IPS DF 6.9 (cell line): ENCODE measurements around the gene ZNRF1.
"Not testable (repeated sequence)": the region's sequence is repeated elsewhere in the genome, so short reads cannot be mapped to it uniquely, and the experiment has no call there.

ENCODE experiments used
- DNase-seq: peaks from one replicate; pipeline ENCODE4 v3.0.0-alpha.2; 2013; ENCODE audit warnings: low read depth, low spot score
- H3K27ac ChIP-seq: one replicate; pipeline ENCODE4 v1.5.1; 2013; ENCODE audit warnings: low read length, control low read depth
- H3K27me3 ChIP-seq: 2 replicates; pipeline ENCODE4 v1.6.1; 2013; ENCODE audit warnings: mild to moderate bottlenecking, low read length; ENCODE audit not compliant: control insufficient read depth, insufficient read depth
- H3K36me3 ChIP-seq: 2 replicates; pipeline ENCODE4 v1.6.1; 2013; ENCODE audit warnings: low read length; ENCODE audit not compliant: control insufficient read depth, insufficient read depth
- H3K4me1 ChIP-seq: 2 replicates; pipeline ENCODE4 v1.6.1; 2013; ENCODE audit warnings: low read length; ENCODE audit not compliant: control insufficient read depth, insufficient read depth
- H3K4me3 ChIP-seq: 2 replicates; pipeline ENCODE4 v1.5.1; 2013; ENCODE audit warnings: mild to moderate bottlenecking, low read length
- H3K9me3 ChIP-seq: 2 replicates; pipeline ENCODE4 v1.6.1; 2013; ENCODE audit warnings: low read length, inconsistent platforms; ENCODE audit not compliant: control insufficient read depth, insufficient read depth
- WGBS: extraction: QIAGEN DNeasy Blood & Tissue Kit; methylation state at CpG from one replicate; pipeline ENCODE4 v1.1.7; 2013; ENCODE audit warnings: mixed read lengths, missing lambda C conversion rate; ENCODE audit not compliant: insufficient read length, insufficient coverage; 5-methylcytosine and 5-hydroxymethylcytosine counted together

Gene ZNRF1

DNA sequence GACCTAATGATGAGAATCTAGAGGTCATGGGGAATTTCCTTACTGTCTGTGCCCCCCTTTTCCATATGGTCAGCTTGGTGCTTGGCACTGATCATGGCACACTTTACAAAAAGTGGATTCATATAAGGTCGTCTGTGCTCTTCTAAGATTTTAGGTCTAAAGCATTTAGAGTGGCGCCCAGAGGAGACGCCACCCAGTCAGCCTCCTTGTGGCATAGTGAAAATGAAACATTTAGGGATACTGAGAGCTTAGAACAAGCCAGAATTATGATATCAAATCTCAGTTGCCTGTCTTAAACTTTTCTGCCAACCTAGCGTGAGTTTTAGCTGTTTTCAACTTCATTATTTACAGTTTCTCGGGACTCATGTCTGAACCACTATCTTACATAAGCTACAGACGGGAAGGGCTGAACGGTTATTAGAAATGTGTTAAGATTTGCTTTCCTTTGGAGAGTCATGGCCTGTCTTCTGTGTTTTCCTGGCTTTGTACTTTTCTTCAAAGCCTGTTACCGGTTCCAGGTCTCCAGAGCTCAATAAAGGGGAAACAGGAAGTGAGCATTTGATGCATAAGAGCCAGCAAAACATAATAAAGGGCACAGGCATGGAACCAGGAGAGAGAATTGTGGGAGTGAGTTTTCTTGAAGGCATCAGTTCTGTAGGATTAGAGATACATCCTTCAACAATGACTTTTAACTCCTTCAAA lies 13.7 kb downstream of the ZNRF1 start:
- H3K36me3 ChIP-seq, result no peaks in the 10 kb centered on the region
- no peak overlapping the region for H3K27ac ChIP-seq
- H3K9me3 ChIP-seq, result no peaks in the 10 kb centered on the region
- DNase-seq, result no peak
- H3K27me3 ChIP-seq, result no peaks in the 10 kb centered on the region
- no CpG with 5 or more reads among the region's 8 CpGs for WGBS
- H3K4me1 ChIP-seq, result peaks cover 3% of the 10 kb centered on the region; the same call in 1 of the 2 replicates
- no peak overlapping the region for H3K4me3 ChIP-seq

DNA sequence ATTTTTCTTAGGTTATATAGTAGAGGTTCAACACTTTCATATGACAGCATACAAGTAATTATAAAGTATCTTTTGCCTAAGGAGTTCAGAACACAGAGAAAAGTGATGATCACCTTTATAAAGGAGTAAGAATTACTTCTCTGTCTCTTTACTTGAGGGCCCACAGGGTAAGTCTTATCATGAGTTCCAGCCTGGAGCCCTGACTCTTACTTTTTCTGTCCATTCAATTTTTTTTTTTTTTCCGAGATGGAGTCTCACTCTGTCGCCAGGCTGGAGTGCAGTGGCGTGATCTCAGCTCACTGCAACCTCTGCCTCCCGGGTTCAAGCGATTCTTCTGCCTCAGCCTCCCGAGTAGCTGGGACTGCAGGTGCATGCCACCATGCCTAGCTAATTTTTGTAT lies 14.3 kb downstream of the ZNRF1 start:
- not testable (repeated sequence) for H3K4me1 ChIP-seq, H3K4me3 ChIP-seq, DNase-seq, H3K9me3 ChIP-seq, H3K27me3 ChIP-seq, H3K36me3 ChIP-seq, H3K27ac ChIP-seq
- no CpG with 5 or more reads among the region's 6 CpGs for WGBS

GRCh38 chr16:75014318-75014717 lies 15.5 kb downstream of the ZNRF1 start:
- Histone ChIP-seq H3K27ac (no peak overlapping the region), H3K4me3 (no peak overlapping the region), H3K27me3 (no peaks in the 10 kb centered on the region), H3K4me1 (peaks cover 3% of the 10 kb centered on the region; the same call in 1 of the 2 replicates), H3K36me3 (no peaks in the 10 kb centered on the region), H3K9me3 (no peaks in the 10 kb centered on the region)
- WGBS, result 100% methylated on average over 1 of the region's 2 CpGs
- no peak for DNase-seq

DNA sequence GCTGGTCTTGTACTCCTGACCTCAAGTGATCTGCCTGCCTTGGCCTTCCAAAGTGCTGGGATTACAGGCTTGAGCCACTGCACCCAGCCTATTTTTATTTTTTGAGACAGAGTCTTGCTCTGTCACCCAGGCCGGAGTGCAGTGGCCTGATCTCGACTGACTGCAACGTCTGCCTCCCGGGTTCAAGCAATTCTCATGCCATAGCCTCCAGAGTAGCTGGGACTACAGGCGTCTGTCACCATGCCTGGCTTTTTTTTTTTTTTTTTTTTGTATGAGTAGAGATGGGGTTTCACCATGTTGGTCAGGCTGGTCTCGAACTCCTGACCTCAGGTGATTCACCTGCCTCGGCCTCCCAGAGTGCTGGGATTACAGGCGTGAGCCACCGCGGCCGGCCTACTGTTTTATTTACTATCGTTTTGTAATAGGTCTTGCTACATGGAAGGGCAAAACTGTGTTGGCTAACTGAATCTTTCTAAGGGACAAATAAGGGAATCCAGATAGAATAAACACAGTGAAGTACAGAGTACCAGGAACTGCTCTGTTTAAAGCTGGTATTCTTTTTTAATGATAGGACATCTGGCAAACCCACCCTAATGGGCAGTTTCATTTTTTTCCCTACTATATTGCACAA lies 17.7 kb downstream of the ZNRF1 start:
- no CpG with 5 or more reads among the region's 12 CpGs for WGBS
- not testable (repeated sequence) for H3K27ac ChIP-seq, DNase-seq, H3K4me1 ChIP-seq, H3K36me3 ChIP-seq, H3K27me3 ChIP-seq, H3K9me3 ChIP-seq, H3K4me3 ChIP-seq

- DNase-seq, result no peak
- H3K4me1 ChIP-seq, result no peaks in the 10 kb centered on the region
- no peak overlapping the region for H3K4me3 ChIP-seq
- H3K9me3 ChIP-seq, result no peaks in the 10 kb centered on the region
- WGBS, result no CpG with 5 or more reads among the region's 3 CpGs
- no peaks in the 10 kb centered on the region for H3K36me3 ChIP-seq
- no peak overlapping the region for H3K27ac ChIP-seq
- no peaks in the 10 kb centered on the region for H3K27me3 ChIP-seq
Measured at GRCh38 chr16:75017670-75018525, 19.1 kb downstream of the ZNRF1 start.

- H3K27ac ChIP-seq, result no peak overlapping the region
- H3K4me3 ChIP-seq, result no peak overlapping the region
- no peaks in the 10 kb centered on the region for H3K27me3 ChIP-seq
- H3K36me3 ChIP-seq, result no peaks in the 10 kb centered on the region
- WGBS, result no CpG with 5 or more reads among the region's 8 CpGs
- no peak for DNase-seq
- H3K4me1 ChIP-seq, result no peaks in the 10 kb centered on the region
- H3K9me3 ChIP-seq, result no peaks in the 10 kb centered on the region
Measured at GRCh38 chr16:75019007-75019406, 20.2 kb downstream of the ZNRF1 start.

DNA sequence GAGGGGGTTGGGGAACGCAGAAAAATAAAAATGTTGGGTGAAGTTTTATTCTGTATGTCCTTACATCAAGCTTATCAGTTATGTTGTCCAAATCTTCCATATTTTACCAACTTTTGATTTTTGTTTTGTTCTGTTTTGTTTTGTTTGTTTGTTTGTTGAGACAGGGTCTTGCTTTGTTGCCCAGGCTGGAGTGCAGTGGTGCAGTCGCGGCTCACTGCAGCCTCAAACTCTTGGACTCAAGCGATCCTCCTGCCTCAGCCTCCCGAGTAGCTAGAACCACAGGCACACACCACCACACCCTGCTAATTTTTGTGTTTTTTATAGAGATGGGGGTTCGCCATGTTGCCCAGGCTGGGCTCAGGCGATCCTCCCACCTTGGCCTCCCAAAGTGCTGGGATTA lies 20.8 kb downstream of the ZNRF1 start:
- no peak overlapping the region for H3K27ac ChIP-seq
- H3K27me3 ChIP-seq, result no peaks in the 10 kb centered on the region
- H3K4me3 ChIP-seq, result no peak overlapping the region
- no peaks in the 10 kb centered on the region for H3K9me3 ChIP-seq
- WGBS, result no CpG with 5 or more reads among the region's 7 CpGs
- no peaks in the 10 kb centered on the region for H3K36me3 ChIP-seq
- no peak for DNase-seq
- no peaks in the 10 kb centered on the region for H3K4me1 ChIP-seq

DNA sequence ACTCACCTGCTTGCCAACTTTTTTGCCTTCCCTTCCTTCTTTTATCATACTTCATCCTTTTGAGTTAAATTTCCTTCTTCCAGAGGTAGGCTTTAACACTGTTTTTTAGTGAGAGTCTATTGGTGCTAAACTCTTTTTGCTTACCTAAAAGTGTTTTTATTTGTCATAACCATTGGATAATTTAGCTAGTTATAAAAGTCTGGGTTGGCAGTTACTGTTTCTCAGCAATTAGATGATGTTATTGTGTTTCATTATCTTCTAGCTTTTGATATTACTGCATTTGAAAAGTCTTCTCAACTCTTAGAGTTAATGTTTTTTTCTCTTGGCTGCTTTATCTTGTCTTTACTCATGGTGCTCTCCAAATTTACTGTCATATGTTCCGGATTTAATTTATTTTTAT lies 22.6 kb downstream of the ZNRF1 start:
- Histone ChIP-seq H3K27ac (no peak overlapping the region), H3K4me3 (no peak overlapping the region), H3K27me3 (no peaks in the 10 kb centered on the region), H3K9me3 (no peaks in the 10 kb centered on the region), H3K36me3 (no peaks in the 10 kb centered on the region), H3K4me1 (no peaks in the 10 kb centered on the region)
- no CpG with 5 or more reads among the region's 1 CpG for WGBS
- DNase-seq, result no peak

- Histone ChIP-seq H3K36me3 (no peaks in the 10 kb centered on the region), H3K4me3 (no peak overlapping the region), H3K4me1 (no peaks in the 10 kb centered on the region), H3K27ac (no peak overlapping the region), H3K27me3 (no peaks in the 10 kb centered on the region), H3K9me3 (no peaks in the 10 kb centered on the region)
- WGBS, result no CpG with 5 or more reads among the region's 4 CpGs
- DNase-seq, result no peak
Measured at GRCh38 chr16:75022567-75022966, 23.7 kb downstream of the ZNRF1 start.

- Histone ChIP-seq H3K27me3 (no peaks in the 10 kb centered on the region), H3K36me3 (no peaks in the 10 kb centered on the region), H3K9me3 (no peaks in the 10 kb centered on the region), H3K27ac (no peak overlapping the region), H3K4me1 (no peaks in the 10 kb centered on the region), H3K4me3 (no peak overlapping the region)
- DNase-seq, result no peak
- WGBS, result no CpG with 5 or more reads among the region's 2 CpGs
Measured at GRCh38 chr16:75023009-75023408, 24.2 kb downstream of the ZNRF1 start.
